Effector memory CD8-positive, alpha-beta T cell (primary cell): Measurements from ENCODE around the gene SFTPD.

Experiments used
- ATAC-seq: fragments of 150-1000 bp; cut with Tn5 transposase; replicated peaks from 2 replicates; pipeline ENCODE4 v1.10.0; 2021; ENCODE audit warnings: mild to moderate bottlenecking, moderate library complexity
- DNase-seq, 3 experiments: peaks; one replicate each; pipeline ENCODE4 v3.0.0; 2021
- H3K27ac Mint-ChIP-seq, 2 donors: one replicate each; pipeline ENCODE4 v1.8.0; 2022; ENCODE audit warnings: mild to moderate bottlenecking in 2 of 2, mixed read lengths in 2 of 2, moderate library complexity in 2 of 2
- H3K27me3 Mint-ChIP-seq, 2 donors: one replicate each; pipeline ENCODE4 v1.8.0; 2022; ENCODE audit warnings: mixed read lengths in 2 of 2
- H3K36me3 Mint-ChIP-seq: one replicate; pipeline ENCODE4 v1.8.0; 2022; ENCODE audit warnings: mild to moderate bottlenecking, moderate library complexity, mixed read lengths; ENCODE audit not compliant: insufficient read depth
- H3K4me1 Mint-ChIP-seq, 2 donors: one replicate each; pipeline ENCODE4 v1.8.0; 2022; ENCODE audit warnings: low read depth in 2 of 2, mixed read lengths in 2 of 2
- H3K4me3 Mint-ChIP-seq, 2 donors: one replicate each; pipeline ENCODE4 v1.8.0; 2022; ENCODE audit warnings: mild to moderate bottlenecking in 2 of 2, mixed read lengths in 2 of 2, moderate library complexity in 2 of 2
- H3K9me3 Mint-ChIP-seq, 2 donors: one replicate each; pipeline ENCODE4 v1.8.0; 2022; ENCODE audit warnings: mixed read lengths in 2 of 2

SFTPD gene

GRCh38 chr10:79979976-79980687 is 31.2 kb upstream of the SFTPD start:
- DNase-seq (no peak), ATAC-seq (no peak)
- H3K4me1 Mint-ChIP-seq, result peaks cover 3 to 10% of the 10 kb centered on the region in 2 donors
- no peaks in the 10 kb centered on the region for H3K9me3 Mint-ChIP-seq
- no peak overlapping the region for H3K4me3 Mint-ChIP-seq
- peaks cover 80 to 97% of the 10 kb centered on the region in 2 donors for H3K27me3 Mint-ChIP-seq
- no peak overlapping the region for H3K27ac Mint-ChIP-seq
- no peaks in the 10 kb centered on the region for H3K36me3 Mint-ChIP-seq

DNA sequence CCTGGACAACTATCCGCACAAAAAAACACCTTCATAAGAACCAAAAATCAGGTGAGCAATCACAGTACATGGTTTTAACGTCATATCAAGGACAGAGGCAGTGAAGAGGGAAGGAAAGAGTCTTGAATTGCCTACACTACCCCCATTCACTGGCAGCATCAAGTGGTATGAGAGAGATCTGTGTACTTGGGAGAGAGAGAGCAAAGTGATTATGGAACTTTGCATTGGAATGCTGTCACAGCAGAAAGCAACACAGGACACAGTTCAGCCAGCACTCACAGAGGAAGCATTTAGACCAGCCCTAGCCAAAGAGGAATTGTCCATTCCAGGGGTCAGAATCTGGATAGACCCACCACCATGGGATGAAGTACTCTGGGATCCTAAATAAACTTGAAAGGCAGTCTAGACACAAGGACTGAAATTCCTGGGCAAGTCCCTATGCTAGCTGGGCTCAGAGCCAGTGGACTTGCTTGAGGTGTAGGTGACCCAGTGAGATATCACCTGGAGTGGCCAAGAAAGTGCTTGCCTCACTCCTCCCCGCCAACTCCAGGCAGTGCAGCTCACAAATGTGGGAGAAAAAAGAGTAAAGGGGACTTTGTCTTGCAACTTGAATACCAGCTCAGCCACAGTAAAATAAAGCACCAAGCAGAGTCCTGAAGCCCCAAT is 30.5 kb upstream of the SFTPD start:
- ATAC-seq (no peak), DNase-seq (no peak)
- Mint-ChIP-seq H3K9me3 (no peaks in the 10 kb centered on the region), H3K4me1 (peaks cover 3 to 5% of the 10 kb centered on the region in 2 donors), H3K27me3 (peaks cover 80 to 97% of the 10 kb centered on the region in 2 donors), H3K4me3 (no peak overlapping the region), H3K27ac (no peak overlapping the region), H3K36me3 (no peaks in the 10 kb centered on the region)

DNA sequence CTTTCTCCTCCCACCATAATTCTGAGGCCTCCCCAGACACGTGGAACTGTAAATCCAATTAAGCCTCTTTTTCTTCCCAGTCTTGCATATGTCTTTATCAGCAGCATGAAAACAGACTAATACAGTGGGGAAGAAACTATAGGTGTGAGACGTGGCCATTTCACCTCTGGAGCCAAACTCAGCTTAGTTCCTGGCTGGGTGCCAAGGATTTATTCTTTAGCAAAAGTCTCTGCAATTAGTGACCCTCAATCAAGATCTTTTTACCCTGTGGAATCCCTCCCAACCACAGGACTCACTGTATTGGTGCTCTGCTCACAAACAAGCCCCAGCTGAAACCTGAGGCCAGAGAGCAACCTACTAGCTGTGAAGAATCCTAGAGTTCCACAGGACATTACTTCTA is 28.1 kb upstream of the SFTPD start:
- H3K4me3 Mint-ChIP-seq, result no peak overlapping the region
- ATAC-seq, result no peak
- peaks cover under 1 to 5% of the 10 kb centered on the region in 2 donors for H3K4me1 Mint-ChIP-seq
- H3K27ac Mint-ChIP-seq, result no peak overlapping the region
- peaks cover 80 to 97% of the 10 kb centered on the region in 2 donors for H3K27me3 Mint-ChIP-seq
- no peak for DNase-seq
- H3K36me3 Mint-ChIP-seq, result no peaks in the 10 kb centered on the region
- H3K9me3 Mint-ChIP-seq, result no peaks in the 10 kb centered on the region

- H3K27me3 Mint-ChIP-seq, result peaks cover 36 to 48% of the 10 kb centered on the region in 2 donors
- peaks cover 2 to 7% of the 10 kb centered on the region in 2 donors for H3K9me3 Mint-ChIP-seq
- ATAC-seq, result no peak
- no peak overlapping the region for H3K27ac Mint-ChIP-seq
- no peaks in the 10 kb centered on the region for H3K4me1 Mint-ChIP-seq
- H3K4me3 Mint-ChIP-seq, result no peak overlapping the region
- no peak for DNase-seq
- H3K36me3 Mint-ChIP-seq, result no peaks in the 10 kb centered on the region
Measured at GRCh38 chr10:79970062-79970461, 21.2 kb upstream of the SFTPD start.

DNA sequence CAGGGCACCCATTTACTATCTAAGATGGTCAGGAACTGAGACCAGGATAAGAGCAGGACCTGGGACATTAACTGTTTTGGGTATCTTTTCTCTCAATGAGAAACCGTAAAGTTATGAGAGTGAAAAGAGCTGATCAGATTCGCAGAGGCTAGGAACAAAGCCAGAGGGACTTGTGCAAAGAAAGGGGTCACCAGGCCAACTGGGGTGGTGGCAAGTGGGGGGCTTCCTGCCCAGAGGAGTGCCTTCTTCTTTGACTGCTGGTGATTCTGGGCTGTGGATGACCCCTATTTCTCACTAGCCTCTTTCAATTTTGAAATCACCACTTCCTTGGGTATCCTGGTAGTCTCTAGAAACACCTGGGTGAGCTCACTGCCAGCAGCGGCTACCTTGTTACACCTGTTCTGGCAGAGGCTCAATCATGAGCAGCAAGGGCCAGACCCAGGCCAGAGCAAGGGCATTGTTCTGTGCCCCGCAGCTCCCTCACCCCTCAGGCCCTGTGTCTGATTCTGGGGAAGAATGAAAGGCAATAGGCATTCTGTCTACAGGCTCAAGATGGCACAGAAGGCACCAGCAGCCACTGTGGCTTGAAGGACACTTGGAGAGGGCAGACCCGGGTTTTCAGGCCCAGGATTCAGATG is 999 bp downstream of the SFTPD start:
- Mint-ChIP-seq H3K36me3 (no peaks in the 10 kb centered on the region), H3K4me3 (no peak overlapping the region), H3K9me3 (peaks cover 0 to 3% of the 10 kb centered on the region in 2 donors), H3K27ac (no peak overlapping the region), H3K27me3 (peaks cover 8 to 55% of the 10 kb centered on the region in 2 donors), H3K4me1 (no peaks in the 10 kb centered on the region)
- DNase-seq (no peak), ATAC-seq (no peak)

DNA sequence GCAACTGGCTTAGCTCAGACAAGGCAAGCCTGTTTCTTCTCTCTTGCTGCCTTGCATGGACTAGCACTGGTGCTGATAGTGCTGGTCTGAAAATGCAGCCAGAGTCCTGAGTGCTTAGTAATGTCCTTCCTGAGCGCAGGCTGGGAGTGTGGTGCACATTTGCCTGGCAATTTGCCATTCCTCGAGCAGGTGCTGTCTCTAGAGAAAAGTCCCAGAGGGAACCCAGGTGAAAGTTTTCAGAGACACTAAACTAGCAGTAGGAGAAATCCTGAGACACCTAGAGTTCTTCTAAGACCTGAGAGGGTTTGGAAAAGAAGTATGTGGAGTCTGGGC is 1.9 kb downstream of the SFTPD start:
- Mint-ChIP-seq H3K9me3 (peaks cover 0 to 3% of the 10 kb centered on the region in 2 donors), H3K4me3 (no peak overlapping the region), H3K4me1 (no peaks in the 10 kb centered on the region), H3K36me3 (no peaks in the 10 kb centered on the region), H3K27ac (no peak overlapping the region), H3K27me3 (peaks cover 13 to 55% of the 10 kb centered on the region in 2 donors)
- DNase-seq (no peak), ATAC-seq (no peak)

GRCh38 chr10:79946271-79947082 is 2.4 kb downstream of the SFTPD start:
- DNase-seq, result no peak
- Mint-ChIP-seq H3K27me3 (peaks cover 18 to 55% of the 10 kb centered on the region in 2 donors), H3K27ac (no peak overlapping the region), H3K9me3 (peaks cover 0 to 1% of the 10 kb centered on the region in 2 donors), H3K4me1 (no peaks in the 10 kb centered on the region), H3K4me3 (no peak overlapping the region), H3K36me3 (no peaks in the 10 kb centered on the region)
- no peak for ATAC-seq

DNA sequence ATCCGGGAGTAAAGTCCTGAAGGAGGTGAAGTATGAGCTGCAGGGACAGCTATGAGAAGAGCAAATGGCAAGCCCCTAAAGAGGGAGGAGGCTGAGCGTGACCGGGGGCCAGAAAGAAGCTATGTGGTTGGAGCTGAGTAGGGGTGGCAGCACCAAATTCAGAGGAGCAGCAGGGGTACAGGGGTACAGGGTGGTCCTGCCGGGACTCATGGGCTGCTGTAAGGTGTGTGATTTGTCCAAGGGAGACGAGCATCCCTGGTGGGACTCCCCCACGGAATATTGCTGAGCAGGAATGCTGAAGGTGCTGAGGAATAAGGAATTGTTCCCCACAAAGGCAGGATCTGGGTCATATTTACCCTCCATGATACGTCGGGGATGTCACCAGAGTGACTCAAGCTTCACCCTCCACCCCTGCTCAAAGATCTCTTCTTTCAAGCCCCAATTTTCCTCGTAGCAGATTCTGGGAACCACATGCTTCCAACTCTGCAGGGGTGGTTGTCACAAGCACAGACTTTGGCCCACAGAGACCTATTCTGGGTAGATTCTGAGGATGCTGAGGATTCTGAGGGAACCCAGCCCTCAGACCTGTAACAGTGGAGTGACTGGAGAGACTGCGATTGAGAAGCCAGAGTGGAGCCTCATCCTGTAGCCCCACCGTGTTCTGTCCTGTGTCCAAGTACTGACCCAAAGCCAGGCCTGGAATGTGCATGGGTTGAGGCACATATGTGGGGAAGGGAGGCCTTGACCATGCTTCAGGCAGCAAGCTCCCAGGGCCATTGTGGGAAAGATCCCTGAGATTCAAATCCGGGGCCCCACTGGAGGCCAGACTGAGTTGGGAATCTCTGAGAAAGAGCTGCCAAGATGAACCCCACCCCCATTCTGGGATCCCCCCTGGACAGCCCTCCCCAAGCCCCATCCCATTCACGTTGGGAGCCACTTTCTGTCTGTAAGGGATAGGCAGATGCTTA is 4.2 kb downstream of the SFTPD start:
- Mint-ChIP-seq H3K9me3 (no peaks in the 10 kb centered on the region), H3K36me3 (no peaks in the 10 kb centered on the region), H3K4me3 (no peak overlapping the region), H3K27me3 (peaks cover 18 to 54% of the 10 kb centered on the region in 2 donors), H3K27ac (no peak overlapping the region), H3K4me1 (no peaks in the 10 kb centered on the region)
- DNase-seq (no peak), ATAC-seq (no peak)

DNA sequence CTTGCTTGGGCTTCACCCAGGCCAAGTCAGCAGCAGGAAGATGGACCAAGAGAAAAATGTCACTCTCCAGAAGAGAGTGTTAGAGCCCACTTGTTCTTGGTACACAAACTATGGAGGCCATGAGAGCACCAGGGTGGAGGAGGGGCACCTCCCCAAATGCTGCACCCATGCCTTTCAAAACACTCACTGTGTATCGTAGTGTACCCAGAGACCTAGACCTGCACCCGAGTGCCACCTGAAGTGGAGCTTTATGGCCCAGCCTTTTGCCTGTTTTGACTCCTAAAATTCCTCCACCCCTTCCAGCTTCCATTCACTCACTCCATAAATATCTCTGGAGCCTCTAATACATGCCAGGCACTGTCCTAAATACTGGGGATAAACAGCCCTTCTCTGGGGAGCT is 5.0 kb downstream of the SFTPD start:
- Mint-ChIP-seq H3K36me3 (no peaks in the 10 kb centered on the region), H3K9me3 (no peaks in the 10 kb centered on the region), H3K4me1 (peaks cover 0 to 5% of the 10 kb centered on the region in 2 donors), H3K4me3 (no peak overlapping the region), H3K27ac (no peak overlapping the region), H3K27me3 (peaks cover 18 to 54% of the 10 kb centered on the region in 2 donors)
- ATAC-seq (no peak), DNase-seq (no peak)

- ATAC-seq (no peak), DNase-seq (no peak)
- no peaks in the 10 kb centered on the region for H3K9me3 Mint-ChIP-seq
- H3K4me3 Mint-ChIP-seq, result no peak overlapping the region
- H3K36me3 Mint-ChIP-seq, result no peaks in the 10 kb centered on the region
- H3K27me3 Mint-ChIP-seq, result peaks cover 18 to 57% of the 10 kb centered on the region in 2 donors
- peaks cover 0 to 9% of the 10 kb centered on the region in 2 donors for H3K4me1 Mint-ChIP-seq
- no peak overlapping the region for H3K27ac Mint-ChIP-seq
Measured at GRCh38 chr10:79942261-79943185, 6.4 kb downstream of the SFTPD start.

- Mint-ChIP-seq H3K36me3 (no peaks in the 10 kb centered on the region), H3K27ac (no peak overlapping the region), H3K4me3 (no peak overlapping the region), H3K9me3 (no peaks in the 10 kb centered on the region), H3K27me3 (peaks cover 24 to 57% of the 10 kb centered on the region in 2 donors), H3K4me1 (peaks cover 0 to 9% of the 10 kb centered on the region in 2 donors)
- ATAC-seq (no peak), DNase-seq (no peak)
Measured at GRCh38 chr10:79941585-79942210, 7.2 kb downstream of the SFTPD start.
